IPS-15b (cell line): Measurements from ENCODE around the gene TNKS2.
"Not testable (repeated sequence)": the region's sequence is repeated elsewhere in the genome, so short reads cannot be mapped to it uniquely, and the experiment has no call there.

Source experiments
- H3K27me3 ChIP-seq: one replicate; pipeline ENCODE4 v1.6.1; 2013; ENCODE audit warnings: low read length; ENCODE audit not compliant: control insufficient read depth, insufficient read depth
- H3K36me3 ChIP-seq: one replicate; pipeline ENCODE4 v1.6.1; 2013; ENCODE audit warnings: low read length; ENCODE audit not compliant: control insufficient read depth, insufficient read depth
- H3K4me1 ChIP-seq: one replicate; pipeline ENCODE4 v1.6.1; 2013; ENCODE audit warnings: mild to moderate bottlenecking, low read length; ENCODE audit not compliant: control insufficient read depth, insufficient read depth
- H3K4me3 ChIP-seq: one replicate; pipeline ENCODE4 v1.5.1; 2013; ENCODE audit warnings: low read depth, low read length
- H3K9ac ChIP-seq: one replicate; pipeline ENCODE4 v1.6.1; 2013; ENCODE audit warnings: low read depth, mild to moderate bottlenecking, low read length
- H3K9me3 ChIP-seq: one replicate; pipeline ENCODE4 v1.6.1; 2013; ENCODE audit warnings: mild to moderate bottlenecking, low read length; ENCODE audit not compliant: control insufficient read depth, insufficient read depth

Gene TNKS2

GRCh38 chr10:91880310-91880709 lies 82.1 kb downstream of the TNKS2 start:
- H3K4me1 ChIP-seq = peaks cover 25% of the 10 kb centered on the region
- H3K9ac ChIP-seq = no peak overlapping the region
- H3K9me3 ChIP-seq = no peaks in the 10 kb centered on the region
- no peaks in the 10 kb centered on the region for H3K27me3 ChIP-seq
- H3K4me3 ChIP-seq = no peak overlapping the region
- H3K36me3 ChIP-seq = no peaks in the 10 kb centered on the region

- H3K9ac ChIP-seq = no peak overlapping the region
- H3K27me3 ChIP-seq = peaks cover 4% of the 10 kb centered on the region
- H3K9me3 ChIP-seq = no peaks in the 10 kb centered on the region
- H3K4me3 ChIP-seq = peak overlapping the region; percentile 24
- H3K36me3 ChIP-seq = no peaks in the 10 kb centered on the region
- H3K4me1 ChIP-seq = peaks cover 33% of the 10 kb centered on the region
Measured at GRCh38 chr10:91883549-91884444, 85.6 kb downstream of the TNKS2 start.

GRCh38 chr10:91884536-91884935 lies 86.3 kb downstream of the TNKS2 start:
- Histone ChIP-seq H3K4me1 (peaks cover 33% of the 10 kb centered on the region), H3K4me3 (no peak overlapping the region), H3K9me3 (no peaks in the 10 kb centered on the region), H3K9ac (no peak overlapping the region), H3K27me3 (peaks cover 4% of the 10 kb centered on the region), H3K36me3 (no peaks in the 10 kb centered on the region)

- H3K36me3 ChIP-seq = no peaks in the 10 kb centered on the region
- H3K4me1 ChIP-seq = peaks cover 27% of the 10 kb centered on the region
- H3K9ac ChIP-seq = no peak overlapping the region
- no peaks in the 10 kb centered on the region for H3K9me3 ChIP-seq
- H3K4me3 ChIP-seq = no peak overlapping the region
- peaks cover 4% of the 10 kb centered on the region for H3K27me3 ChIP-seq
Measured at GRCh38 chr10:91885362-91886079, 87.3 kb downstream of the TNKS2 start.

GRCh38 chr10:91886954-91887271 lies 88.7 kb downstream of the TNKS2 start:
- Histone ChIP-seq H3K27me3 (peaks cover 4% of the 10 kb centered on the region), H3K4me1 (peaks cover 27% of the 10 kb centered on the region), H3K9me3 (no peaks in the 10 kb centered on the region), H3K36me3 (no peaks in the 10 kb centered on the region), H3K9ac (no peak overlapping the region), H3K4me3 (peak overlapping the region; percentile 69)

- Histone ChIP-seq H3K27me3 (peaks cover 4% of the 10 kb centered on the region), H3K9me3 (no peaks in the 10 kb centered on the region), H3K9ac (peak overlapping the region; percentile 79), H3K4me1 (peaks cover 27% of the 10 kb centered on the region), H3K36me3 (no peaks in the 10 kb centered on the region), H3K4me3 (peak overlapping the region; percentile 69)
Measured at GRCh38 chr10:91887272-91888076, 89.2 kb downstream of the TNKS2 start.

- H3K9ac ChIP-seq = no peak overlapping the region
Measured at GRCh38 chr10:91891125-91892001, 93.1 kb downstream of the TNKS2 start.

GRCh38 chr10:91893051-91893450 lies 94.8 kb downstream of the TNKS2 start:
- H3K4me1 ChIP-seq = peaks cover 4% of the 10 kb centered on the region
- peaks cover 1% of the 10 kb centered on the region for H3K27me3 ChIP-seq
- no peaks in the 10 kb centered on the region for H3K36me3 ChIP-seq
- no peaks in the 10 kb centered on the region for H3K9me3 ChIP-seq
- H3K4me3 ChIP-seq = no peak overlapping the region
- H3K9ac ChIP-seq = no peak overlapping the region

More at GRCh38 chr10:91891125-91892001, 93.1 kb downstream of the TNKS2 start:
- H3K36me3 ChIP-seq = no peaks in the 10 kb centered on the region
- peaks cover 9% of the 10 kb centered on the region for H3K4me1 ChIP-seq
- H3K27me3 ChIP-seq = peaks cover 4% of the 10 kb centered on the region
- no peak overlapping the region for H3K4me3 ChIP-seq
- no peaks in the 10 kb centered on the region for H3K9me3 ChIP-seq

- not testable (repeated sequence) for H3K9me3 ChIP-seq, H3K4me1 ChIP-seq, H3K36me3 ChIP-seq, H3K27me3 ChIP-seq, H3K9ac ChIP-seq, H3K4me3 ChIP-seq
Measured at GRCh38 chr10:91894261-91894685, 96.0 kb downstream of the TNKS2 start.

- Histone ChIP-seq H3K4me1 (no peaks in the 10 kb centered on the region), H3K9ac (no peak overlapping the region), H3K4me3 (no peak overlapping the region), H3K27me3 (no peaks in the 10 kb centered on the region), H3K9me3 (no peaks in the 10 kb centered on the region), H3K36me3 (no peaks in the 10 kb centered on the region)
Measured at GRCh38 chr10:91896212-91896756, 98.1 kb downstream of the TNKS2 start.
